NCI-H2081 (cell line): ENCODE results near the gene RIPPLY1.
"Not testable (repeated sequence)": the region's sequence is repeated elsewhere in the genome, so short reads cannot be mapped to it uniquely, and the experiment has no call there.

Experiments
- DNase-seq, 2 experiments: peaks; one replicate each; lab custom pipeline; 2025; lab: John Stamatoyannopoulos, UW

Gene RIPPLY1

DNA sequence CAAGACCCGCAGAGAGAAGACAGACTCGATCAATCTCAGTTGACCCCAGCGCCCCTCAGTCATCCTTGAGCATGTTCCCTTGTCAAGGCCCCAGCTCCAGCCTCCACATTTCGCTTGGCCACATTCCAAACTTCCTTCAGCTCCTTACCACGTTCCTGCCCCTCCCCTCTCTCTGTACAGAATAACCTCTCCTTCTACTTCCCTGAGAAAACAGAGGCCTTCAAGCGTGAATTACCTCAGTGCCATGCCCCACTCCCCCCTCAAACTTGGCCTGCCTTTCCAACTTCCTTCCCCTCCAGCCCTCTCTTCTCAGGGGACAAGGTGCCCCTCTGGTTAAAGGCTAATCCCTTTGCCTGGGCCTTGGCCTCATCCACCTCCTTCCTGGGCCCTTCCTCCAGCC lies 3.2 kb upstream of the RIPPLY1 start:
- no peak for DNase-seq

DNA sequence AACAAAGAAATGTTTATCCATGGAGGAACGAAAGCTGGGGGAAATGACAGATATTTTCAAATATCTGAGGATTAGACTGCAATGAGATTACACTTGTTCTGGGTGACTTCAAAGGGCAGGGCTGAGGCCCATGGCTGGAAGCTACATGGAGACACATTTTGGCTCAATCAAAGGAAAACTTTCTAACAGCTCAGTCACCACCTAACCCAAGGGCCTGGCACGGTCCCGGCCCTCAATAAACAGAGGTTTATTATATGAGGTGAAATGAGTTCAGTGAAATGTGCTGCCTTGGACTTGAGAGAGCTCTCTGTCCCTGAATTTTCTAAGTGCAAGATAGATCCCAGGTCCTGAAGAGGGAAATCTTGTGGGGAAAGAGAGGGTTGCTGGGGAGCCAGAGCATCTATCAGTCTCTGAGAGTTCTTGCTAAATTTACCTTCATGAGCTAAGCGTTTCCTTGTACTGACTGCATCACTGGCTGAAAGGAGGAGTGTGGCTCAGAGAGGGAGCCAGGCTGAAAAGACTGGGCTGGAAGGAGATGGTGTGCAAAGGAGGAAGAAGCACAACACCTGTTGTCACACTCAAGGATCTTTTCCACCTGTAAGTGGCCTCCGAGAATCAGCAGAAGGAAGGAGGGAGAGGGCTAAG lies 2.0 kb upstream of the RIPPLY1 start:
- no peak for DNase-seq

- no peak for DNase-seq
Measured at GRCh38 chrX:106903856-106904528, 851 bp upstream of the RIPPLY1 start.

DNA sequence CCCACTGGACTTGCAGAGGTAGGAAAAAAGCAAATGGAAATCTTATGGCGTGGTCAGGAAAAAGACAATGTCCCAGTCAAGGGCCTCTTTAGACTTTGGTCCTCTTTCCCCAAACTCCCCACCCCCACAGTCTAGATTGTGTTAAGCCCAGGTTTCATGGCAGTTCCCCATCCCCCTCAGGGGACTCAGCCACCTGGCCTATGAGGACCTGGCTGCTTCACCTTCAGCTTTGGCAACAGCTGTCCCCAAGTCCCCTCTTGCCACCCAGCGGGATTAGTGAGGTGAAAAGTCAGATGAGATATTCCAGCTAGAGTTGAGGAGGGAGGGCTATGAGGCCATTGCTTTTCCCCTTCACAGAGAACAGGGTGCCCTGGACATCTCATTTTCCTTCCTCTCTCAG lies 457 bp downstream of the RIPPLY1 start:
- DNase-seq, result no peak

DNA sequence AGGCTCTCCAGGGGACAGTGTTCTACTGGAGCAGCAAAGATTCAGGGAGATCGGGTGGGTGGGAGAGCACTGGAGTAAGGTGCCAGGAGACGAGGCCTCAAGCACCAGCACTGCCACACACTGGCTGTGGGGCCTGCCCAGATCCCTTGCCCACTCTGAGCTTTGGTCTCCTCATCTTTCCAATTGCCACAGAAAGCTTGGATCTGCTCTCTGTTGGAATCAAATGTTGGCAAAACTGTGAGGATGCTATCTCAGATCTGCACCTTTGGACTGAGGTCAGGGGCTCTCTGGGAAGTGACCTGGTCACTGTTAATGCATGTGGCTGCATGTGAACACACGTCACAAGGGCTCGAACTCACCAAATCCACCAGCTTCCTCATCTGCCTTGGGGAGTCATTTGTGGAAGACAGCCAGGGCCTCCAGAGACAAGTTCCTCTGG lies 1.3 kb downstream of the RIPPLY1 start:
- no peak for DNase-seq

DNA sequence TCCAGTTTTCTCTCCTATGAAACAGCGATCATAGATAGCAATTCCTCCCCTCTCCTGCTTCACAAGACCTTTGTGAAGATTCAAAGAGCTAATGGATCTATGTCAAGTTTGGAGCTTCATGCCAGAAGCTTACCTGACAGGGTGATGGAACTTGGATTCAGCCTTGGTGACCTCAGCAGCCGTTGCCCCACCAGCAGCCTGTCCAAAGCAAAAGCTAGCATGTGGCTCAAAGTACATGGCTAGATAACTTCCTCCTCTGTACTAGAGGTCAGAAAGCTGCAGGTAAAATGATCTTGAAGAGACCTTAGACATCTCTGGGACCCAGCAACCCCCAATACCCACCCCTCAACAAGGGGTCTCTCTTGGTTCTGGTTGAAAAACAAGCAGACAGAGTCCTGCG lies 1.8 kb downstream of the RIPPLY1 start:
- DNase-seq, result no peak

GRCh38 chrX:106899841-106900240 lies 3.3 kb downstream of the RIPPLY1 start:
- no peak for DNase-seq

GRCh38 chrX:106899276-106899675 lies 3.9 kb downstream of the RIPPLY1 start:
- DNase-seq, result no peak

GRCh38 chrX:106898462-106898861 lies 4.7 kb downstream of the RIPPLY1 start:
- DNase-seq, result peak; percentile 32 to 63

- no peak for DNase-seq
Measured at GRCh38 chrX:106897259-106897658, 5.9 kb downstream of the RIPPLY1 start.

DNA sequence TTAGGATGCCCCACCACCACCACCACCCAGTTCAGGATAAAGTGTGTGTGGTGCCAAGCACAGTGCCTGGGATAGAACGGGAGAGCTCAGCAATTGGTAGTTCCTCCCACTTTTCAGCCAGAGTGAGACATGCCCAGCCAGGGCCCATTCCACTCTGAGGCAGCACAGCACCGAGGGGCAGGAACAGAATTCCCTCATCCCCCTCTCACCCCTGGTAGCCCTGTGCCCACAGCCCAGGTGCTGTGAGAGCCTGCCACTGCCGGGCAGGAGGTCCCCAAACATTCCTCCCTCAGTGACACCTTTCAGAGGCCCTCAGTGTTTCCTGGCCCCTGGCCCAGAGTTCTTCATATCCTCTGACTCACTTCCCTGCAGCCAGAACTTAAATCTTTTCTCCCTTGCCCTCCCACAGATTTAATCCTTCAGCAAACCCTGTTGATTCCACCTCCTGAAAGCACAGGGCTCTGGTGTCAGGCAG lies 8.1 kb downstream of the RIPPLY1 start:
- no peak for DNase-seq

DNA sequence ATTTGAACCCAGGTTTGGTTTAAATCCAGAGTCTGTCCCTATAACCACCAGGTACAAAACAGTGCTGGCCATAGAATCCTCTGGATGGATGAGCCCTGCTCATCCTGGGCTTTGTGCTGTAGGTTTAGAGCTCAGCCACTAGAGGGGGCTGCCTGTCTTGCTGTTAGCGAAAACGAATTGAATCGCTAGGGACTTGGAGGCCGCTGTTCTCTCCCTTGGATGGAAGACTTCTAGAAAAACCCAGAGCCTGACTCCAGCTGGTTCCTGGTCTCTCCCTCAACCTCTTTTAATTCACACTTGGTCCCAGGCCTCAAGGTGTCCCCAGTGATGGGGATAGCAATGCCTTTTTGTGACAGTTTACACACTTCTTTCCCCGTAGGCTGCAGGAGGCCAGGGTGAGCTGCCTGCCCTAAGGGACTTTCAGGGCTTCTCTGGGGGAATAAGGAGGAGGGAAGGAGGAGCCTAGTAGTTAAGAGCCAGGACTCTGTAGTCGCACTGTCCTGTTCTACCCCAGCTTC lies 8.7 kb downstream of the RIPPLY1 start:
- DNase-seq, result peak; percentile 77 to 78

DNA sequence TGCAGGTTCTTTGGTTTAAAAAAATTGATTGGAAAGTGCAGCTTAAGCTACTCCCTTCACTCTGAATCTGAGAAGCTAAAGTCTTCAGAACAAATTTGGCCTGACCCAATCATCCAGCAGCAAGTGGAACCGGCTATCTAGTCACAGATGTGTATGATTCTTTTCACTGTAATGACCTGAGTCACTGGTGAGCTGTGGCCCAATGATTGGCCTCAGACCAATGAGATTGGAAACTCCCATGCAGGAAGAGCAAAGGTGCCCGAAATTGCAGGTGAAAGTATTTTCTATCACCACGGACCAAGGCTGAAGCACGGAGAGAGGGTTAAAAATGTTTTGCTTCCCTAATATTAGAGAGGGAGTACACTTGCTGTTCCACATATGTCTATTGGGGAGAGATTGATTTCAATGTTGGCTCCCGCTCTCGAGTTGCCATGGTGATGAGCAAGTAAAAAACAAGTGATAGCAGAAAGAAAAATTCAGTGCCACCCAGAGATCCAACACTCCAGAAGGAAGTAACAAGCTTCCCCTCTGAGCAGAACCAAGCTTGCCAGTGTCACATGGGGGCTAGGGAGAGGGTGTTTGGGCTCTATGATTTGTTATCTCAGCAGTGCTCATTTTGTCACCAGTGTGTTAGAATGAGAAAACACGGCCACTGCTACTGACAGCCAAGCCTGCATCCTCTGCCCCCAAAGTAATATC lies 11.2 kb downstream of the RIPPLY1 start:
- DNase-seq, result no peak

DNA sequence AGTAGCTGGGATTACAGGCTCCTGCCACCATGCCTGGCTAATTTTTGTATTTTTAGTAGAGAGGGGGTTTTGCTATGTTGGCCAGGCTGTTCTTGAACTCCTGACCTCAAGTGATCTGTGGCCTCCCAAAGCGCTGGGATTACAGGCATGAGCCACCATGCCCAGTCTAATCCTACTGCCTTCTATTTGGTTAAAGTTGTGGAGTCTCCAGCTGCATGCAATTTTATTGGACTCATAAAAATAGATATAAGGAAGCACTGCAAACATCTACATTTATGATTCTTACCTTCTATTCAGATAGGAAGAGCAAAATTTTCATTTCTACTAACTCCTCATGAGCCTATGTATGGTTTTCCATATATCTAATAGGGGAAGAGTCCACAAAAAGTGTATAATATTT lies 13.7 kb downstream of the RIPPLY1 start:
- no peak for DNase-seq

- no peak for DNase-seq
Measured at GRCh38 chrX:106875151-106875550, 28.0 kb downstream of the RIPPLY1 start.

GRCh38 chrX:106874075-106874474 lies 29.1 kb downstream of the RIPPLY1 start:
- peak; percentile 33 to 43 for DNase-seq

DNA sequence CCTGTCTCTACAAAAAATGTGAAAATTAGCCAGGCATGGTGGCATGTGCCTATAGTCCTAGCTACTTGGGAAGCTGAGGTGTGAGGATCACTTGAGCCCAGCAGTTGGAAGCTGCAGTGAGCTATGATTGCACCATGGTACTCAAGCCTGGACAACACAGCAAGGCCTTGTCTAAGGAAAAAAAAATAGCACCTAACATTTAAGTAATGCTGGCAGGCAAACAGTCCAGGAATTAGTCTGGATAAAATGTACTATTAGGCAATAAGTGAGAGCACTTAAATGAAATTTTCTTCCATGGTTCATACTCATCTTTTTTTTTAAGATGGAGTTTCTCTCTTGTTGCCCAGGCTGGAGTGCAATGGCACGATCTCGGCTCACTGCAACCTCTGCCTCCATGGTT lies 30.3 kb downstream of the RIPPLY1 start:
- not testable (repeated sequence) for DNase-seq

- DNase-seq, result no peak
Measured at GRCh38 chrX:106863697-106864096, 39.4 kb downstream of the RIPPLY1 start.

DNA sequence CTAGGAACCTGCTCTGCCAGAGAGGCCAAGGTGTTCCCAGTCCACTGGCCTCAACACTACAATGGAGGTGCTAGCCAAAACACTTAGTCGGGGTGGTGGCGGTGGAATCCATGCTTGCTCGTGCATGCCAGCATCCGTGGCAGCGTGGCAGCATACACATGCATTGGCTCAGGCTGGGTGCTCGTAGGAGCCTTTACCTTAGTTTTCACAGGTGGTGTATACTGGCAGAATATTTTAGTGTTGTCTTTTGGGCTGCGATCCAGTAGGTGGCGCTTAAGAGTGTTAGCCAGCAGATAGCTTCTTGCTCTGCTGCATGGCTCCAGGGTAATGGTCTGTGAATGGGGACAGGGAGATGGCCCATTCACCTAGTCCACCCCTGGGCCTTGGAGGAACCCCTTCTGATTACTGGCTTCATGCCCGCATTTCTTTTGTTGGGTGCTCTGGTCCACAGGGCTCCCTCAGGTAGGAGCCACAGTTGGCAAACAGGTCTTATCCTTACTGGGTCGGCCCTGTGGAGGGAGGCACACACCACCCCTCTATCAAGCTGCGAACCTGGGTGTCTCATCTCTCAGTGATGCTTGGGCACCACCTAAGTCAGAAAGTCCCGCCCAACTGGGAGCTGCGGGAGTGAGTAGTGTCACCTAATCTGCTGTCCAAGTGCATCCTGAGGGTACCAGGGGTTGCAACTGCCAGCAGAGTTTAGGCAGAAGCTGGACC lies 40.0 kb downstream of the RIPPLY1 start:
- peak in 1 of 2 experiments; percentile 48 for DNase-seq
